Measurements from ENCODE around the gene ANKRD26.
A peak's percentile ranks its signal among the peaks of the same experiment; 100 is the strongest.
"Not testable (repeated sequence)": the region's sequence is repeated elsewhere in the genome, so short reads cannot be mapped to it uniquely, and the experiment has no call there.

The ANKRD26 gene

GRCh38 chr10:27099916-27100812 is at the start of gene ANKRD26:
ANKRD26 (minus strand) TSS chr10:27100494; CDS start chr10:27100326, 168 bp downstream.
- DNase-seq (ENCODE audit: low read depth) = peak; percentile 95

- no peak for DNase-seq (ENCODE audit: low read depth)
Observed at GRCh38 chr10:27147701-27148100, 47.4 kb upstream of the ANKRD26 start.

- no peak for DNase-seq (ENCODE audit: low read depth)
Observed at GRCh38 chr10:27145937-27146336, 45.6 kb upstream of the ANKRD26 start.

GRCh38 chr10:27143686-27144085 is 43.4 kb upstream of the ANKRD26 start:
- DNase-seq (ENCODE audit: low read depth) = no peak

GRCh38 chr10:27138277-27138676 is 38.0 kb upstream of the ANKRD26 start:
- DNase-seq (ENCODE audit: low read depth) = no peak

GRCh38 chr10:27134371-27134770 is 34.1 kb upstream of the ANKRD26 start:
- no peak for DNase-seq (ENCODE audit: low read depth)

- no peak for DNase-seq (ENCODE audit: low read depth)
Observed at GRCh38 chr10:27108165-27108564, 7.9 kb upstream of the ANKRD26 start.

GRCh38 chr10:27104919-27105318 is 4.6 kb upstream of the ANKRD26 start:
- no peak for DNase-seq (ENCODE audit: low read depth)

- no peak for DNase-seq (ENCODE audit: low read depth)
Observed at GRCh38 chr10:27100813-27101347, 586 bp upstream of the ANKRD26 start.

- DNase-seq (ENCODE audit: low read depth) = no peak
Observed at GRCh38 chr10:27099448-27099847, 846 bp downstream of the ANKRD26 start.

GRCh38 chr10:27088119-27089044 is 11.9 kb downstream of the ANKRD26 start:
- DNase-seq (ENCODE audit: low read depth) = no peak

- no peak for DNase-seq (ENCODE audit: low read depth)
Observed at GRCh38 chr10:27072436-27073114, 27.7 kb downstream of the ANKRD26 start.

- no peak for DNase-seq (ENCODE audit: low read depth)
Observed at GRCh38 chr10:27068217-27068891, 31.9 kb downstream of the ANKRD26 start.

GRCh38 chr10:27065084-27065483 is 35.2 kb downstream of the ANKRD26 start:
- DNase-seq (ENCODE audit: low read depth) = no peak

- DNase-seq (ENCODE audit: low read depth) = no peak
Observed at GRCh38 chr10:27052656-27053055, 47.6 kb downstream of the ANKRD26 start.

GRCh38 chr10:27045247-27045646 is 55.0 kb downstream of the ANKRD26 start:
- DNase-seq (ENCODE audit: low read depth) = not testable (repeated sequence)

- no peak for DNase-seq (ENCODE audit: low read depth)
Observed at GRCh38 chr10:27041196-27041595, 59.1 kb downstream of the ANKRD26 start.

GRCh38 chr10:27038168-27038567 is 62.1 kb downstream of the ANKRD26 start:
- DNase-seq (ENCODE audit: low read depth) = no peak

- DNase-seq (ENCODE audit: low read depth) = no peak
Observed at GRCh38 chr10:27035163-27035562, 65.1 kb downstream of the ANKRD26 start.

- DNase-seq (ENCODE audit: low read depth) = no peak
Observed at GRCh38 chr10:27030060-27030459, 70.2 kb downstream of the ANKRD26 start.

- DNase-seq (ENCODE audit: low read depth) = no peak
Observed at GRCh38 chr10:27022048-27022447, 78.2 kb downstream of the ANKRD26 start.

All from activated T-cell treated with anti-CD3 and anti-CD28 coated beads for 48 hours (primary cell).